ENCODE results near the gene MBLAC1. TPM values are rescaled to one million over a fixed set of nuclear protein-coding genes. Genes with fewer than 3 reads are reported as not detected.
A peak's percentile ranks its signal among the peaks of the same experiment; 100 is the strongest.

Gene MBLAC1
- total RNA-seq, 1 experiment from 2014 or later: 1.2 TPM

DNA sequence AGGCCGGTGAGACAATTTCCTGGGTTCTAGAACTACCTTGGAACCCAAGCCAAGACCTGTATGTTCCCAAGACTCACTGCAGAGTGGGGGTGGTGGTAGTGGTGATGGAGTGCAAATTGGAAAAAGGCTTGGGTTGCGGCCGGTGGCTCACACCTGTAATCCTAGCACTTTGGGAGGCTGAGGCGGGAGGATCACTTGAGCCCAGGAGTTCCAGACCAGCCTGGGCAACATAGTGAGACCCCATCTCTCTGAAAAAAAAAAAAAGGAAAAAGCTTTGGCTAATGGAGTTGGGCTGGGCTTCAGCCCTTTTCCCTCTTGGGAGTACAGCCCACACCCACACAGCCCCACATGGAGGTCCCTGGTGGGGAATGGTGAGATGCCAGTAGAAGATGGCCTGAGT, 21.2 kb upstream of the MBLAC1 start:
- Mint-ChIP-seq H3K27me3 (ENCODE audit: unreplicated experiment) (no peaks in the 10 kb centered on the region), H3K36me3 (ENCODE audit: insufficient read depth, unreplicated experiment) (peaks cover 52% of the 10 kb centered on the region), H3K4me1 (ENCODE audit: low read depth, unreplicated experiment) (no peaks in the 10 kb centered on the region), H3K27ac (ENCODE audit: unreplicated experiment) (no peak overlapping the region), H3K9me3 (ENCODE audit: low read depth, unreplicated experiment) (no peaks in the 10 kb centered on the region), H3K4me3 (ENCODE audit: low read depth, unreplicated experiment) (no peak overlapping the region)
- DNase-seq: no peak
- intact Hi-C loops (cut with micrococcal nuclease; ENCODE audit: unreplicated experiment): no loop called here
- CTCF ChIA-PET: no interaction called here
- TF ChIP-seq, protein P1, sequence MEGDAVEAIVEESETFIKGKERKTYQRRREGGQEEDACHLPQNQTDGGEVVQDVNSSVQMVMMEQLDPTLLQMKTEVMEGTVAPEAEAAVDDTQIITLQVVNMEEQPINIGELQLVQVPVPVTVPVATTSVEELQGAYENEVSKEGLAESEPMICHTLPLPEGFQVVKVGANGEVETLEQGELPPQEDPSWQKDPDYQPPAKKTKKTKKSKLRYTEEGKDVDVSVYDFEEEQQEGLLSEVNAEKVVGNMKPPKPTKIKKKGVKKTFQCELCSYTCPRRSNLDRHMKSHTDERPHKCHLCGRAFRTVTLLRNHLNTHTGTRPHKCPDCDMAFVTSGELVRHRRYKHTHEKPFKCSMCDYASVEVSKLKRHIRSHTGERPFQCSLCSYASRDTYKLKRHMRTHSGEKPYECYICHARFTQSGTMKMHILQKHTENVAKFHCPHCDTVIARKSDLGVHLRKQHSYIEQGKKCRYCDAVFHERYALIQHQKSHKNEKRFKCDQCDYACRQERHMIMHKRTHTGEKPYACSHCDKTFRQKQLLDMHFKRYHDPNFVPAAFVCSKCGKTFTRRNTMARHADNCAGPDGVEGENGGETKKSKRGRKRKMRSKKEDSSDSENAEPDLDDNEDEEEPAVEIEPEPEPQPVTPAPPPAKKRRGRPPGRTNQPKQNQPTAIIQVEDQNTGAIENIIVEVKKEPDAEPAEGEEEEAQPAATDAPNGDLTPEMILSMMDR (IDR thresholded peaks at IDR 0.05; ENCODE audit: unreplicated experiment): no peak
- no TSS peak for BruUV-seq (replicated peaks)

DNA sequence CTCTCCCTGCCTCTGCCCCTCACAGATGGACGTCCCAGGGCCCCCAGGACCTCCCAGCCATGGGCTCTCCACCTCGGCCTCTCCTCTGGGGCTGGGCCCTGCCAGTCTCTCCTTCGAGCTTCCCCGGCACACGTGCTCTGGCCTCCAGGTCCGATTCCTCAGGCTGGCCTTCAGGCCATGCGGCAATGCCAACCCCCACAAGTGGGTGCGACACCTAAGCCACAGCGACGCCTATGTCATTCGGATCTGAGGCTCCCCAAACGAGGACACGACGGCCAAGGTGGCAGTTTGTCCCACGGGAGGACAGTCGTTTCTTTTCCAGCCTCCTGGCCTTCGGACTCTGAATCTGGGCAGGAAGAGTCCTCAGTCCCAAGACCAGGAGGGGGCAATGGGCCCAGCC, 20.1 kb upstream of the MBLAC1 start:
- BruUV-seq (replicated peaks): no TSS peak
- H3K27ac Mint-ChIP-seq (ENCODE audit: unreplicated experiment): no peak overlapping the region
- CTCF ChIA-PET: interaction anchor here (0.5 kb wide), 1 partner anchor 1722 kb away, joined by 7 read pairs; no protein-coding TSS in a partner anchor

DNA sequence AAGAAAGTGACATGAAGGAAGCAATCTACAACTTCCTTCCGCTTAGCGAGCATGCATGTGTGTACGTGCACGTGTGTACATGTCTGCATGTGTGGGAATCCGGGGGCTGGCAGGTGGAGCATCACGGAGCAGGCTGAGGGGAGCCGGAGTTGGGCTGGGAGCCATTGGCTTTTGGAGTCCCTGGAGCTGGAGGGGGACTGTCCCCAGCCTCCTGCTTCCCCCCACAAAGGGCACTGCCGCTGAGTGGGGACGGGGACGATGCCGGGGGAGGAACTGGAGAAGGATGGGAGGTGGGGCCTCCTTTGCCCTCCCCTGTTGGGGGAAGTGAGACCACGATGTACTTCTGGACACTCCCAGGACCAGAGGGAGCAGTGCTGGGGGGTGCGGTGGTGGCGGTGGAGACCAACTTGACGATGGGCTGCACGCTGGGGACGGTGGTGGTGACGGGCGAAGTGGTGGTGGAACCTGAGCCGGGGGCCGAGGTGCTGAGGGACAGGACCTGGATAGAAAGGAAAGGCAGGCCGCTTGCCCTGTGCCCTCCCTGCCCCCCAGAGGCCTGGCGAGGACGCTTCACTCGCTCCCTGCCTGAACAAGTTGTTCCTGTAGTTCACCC, 19.5 kb upstream of the MBLAC1 start:
- Mint-ChIP-seq H3K27me3 (ENCODE audit: unreplicated experiment) (no peaks in the 10 kb centered on the region), H3K4me1 (ENCODE audit: low read depth, unreplicated experiment) (no peaks in the 10 kb centered on the region), H3K9me3 (ENCODE audit: low read depth, unreplicated experiment) (no peaks in the 10 kb centered on the region), H3K4me3 (ENCODE audit: low read depth, unreplicated experiment) (no peak overlapping the region), H3K27ac (ENCODE audit: unreplicated experiment) (no peak overlapping the region), H3K36me3 (ENCODE audit: insufficient read depth, unreplicated experiment) (peaks cover 42% of the 10 kb centered on the region)
- TF ChIP-seq, protein P1 (IDR thresholded peaks at IDR 0.05; ENCODE audit: unreplicated experiment): no peak
- intact Hi-C loops (cut with micrococcal nuclease; ENCODE audit: unreplicated experiment): no loop called here
- CTCF ChIA-PET: no interaction called here
- no peak for DNase-seq
- TSS peak; percentile 66 for BruUV-seq (replicated peaks)

More for the DNA sequence above, 20.1 kb upstream of the MBLAC1 start:
- Mint-ChIP-seq H3K9me3 (ENCODE audit: low read depth, unreplicated experiment) (no peaks in the 10 kb centered on the region), H3K4me3 (ENCODE audit: low read depth, unreplicated experiment) (no peak overlapping the region), H3K27me3 (ENCODE audit: unreplicated experiment) (no peaks in the 10 kb centered on the region), H3K4me1 (ENCODE audit: low read depth, unreplicated experiment) (no peaks in the 10 kb centered on the region), H3K36me3 (ENCODE audit: insufficient read depth, unreplicated experiment) (peaks cover 47% of the 10 kb centered on the region)
- TF ChIP-seq, protein P1 (IDR thresholded peaks at IDR 0.05; ENCODE audit: unreplicated experiment): no peak
- DNase-seq: no peak
- intact Hi-C loops (cut with micrococcal nuclease; ENCODE audit: unreplicated experiment): no loop called here

GRCh38 chr7:100107890-100108289, 18.9 kb upstream of the MBLAC1 start:
- DNase-seq: no peak
- Mint-ChIP-seq H3K9me3 (ENCODE audit: low read depth, unreplicated experiment) (no peaks in the 10 kb centered on the region), H3K27ac (ENCODE audit: unreplicated experiment) (no peak overlapping the region), H3K36me3 (ENCODE audit: insufficient read depth, unreplicated experiment) (peaks cover 35% of the 10 kb centered on the region), H3K4me3 (ENCODE audit: low read depth, unreplicated experiment) (no peak overlapping the region), H3K4me1 (ENCODE audit: low read depth, unreplicated experiment) (no peaks in the 10 kb centered on the region), H3K27me3 (ENCODE audit: unreplicated experiment) (no peaks in the 10 kb centered on the region)
- intact Hi-C loops (cut with micrococcal nuclease; ENCODE audit: unreplicated experiment): no loop called here
- CTCF ChIA-PET: no interaction called here
- BruUV-seq (replicated peaks): no TSS peak
- TF ChIP-seq, protein P1 (IDR thresholded peaks at IDR 0.05; ENCODE audit: unreplicated experiment): no peak
